K562 (cell line): ENCODE measurements around the gene CCDC159. TPM values are rescaled to one million over a fixed set of nuclear protein-coding genes. Genes with fewer than 3 reads are reported as not detected.

Source experiments
- ATAC-seq: fragments of 200-7000 bp; cut with Tn5 transposase; 3 replicates; pipeline ENCODE4 v1.9.1; 2020; ENCODE audit warnings: moderate library complexity
- BruUV-seq: library from RNA; stranded (reverse); fragments of 400-500 nt; replicated peaks from 2 replicates; lab custom pipeline; 2021; lab: Mats Ljungman, UMichigan
- CTCF ChIA-PET: fragments of 300-600 bp; formaldehyde crosslinking; extraction: SDS; loops from one replicate; lab custom pipeline; 2021; ENCODE audit warnings: low intra/inter-chr PET ratio; lab: Yijun Ruan, JAX
- POLR2A ChIA-PET: fragments of 300-600, 350-650 bp; sonication (Branson Sonifier 250); formaldehyde crosslinking; extraction: SDS; loops from one replicate; lab custom pipeline; 2021; ENCODE audit warnings: antibody characterized with exemption, inconsistent platforms; lab: Yijun Ruan, JAX
- DNase-seq, 4 experiments: peaks; one replicate each; pipeline versions ENCODE4 v3.0.0 to v3.0.0-alpha.2; 2011 to 2018; ENCODE audit warnings: low spot score in 3 of 4, mixed read lengths in 3 of 4; ENCODE audit errors: extremely low read depth in 1 of 4
- FAIRE-seq: peaks from 2 replicates; lab custom pipeline; 2011; peaks lifted over from hg19 to GRCh38; lab: Jason Lieb, UNC
- H2AFZ ChIP-seq: 2 replicates; pipeline ENCODE4 v1.6.0; 2011; ENCODE audit warnings: low read depth, low read length, control low read depth, inconsistent platforms
- H3K27ac ChIP-seq: fragments of 200-600 bp; 3 replicates; pipeline ENCODE4 v1.8.0; 2011; ENCODE audit warnings: low read depth, mild to moderate bottlenecking, control low read depth, inconsistent platforms, low read length, moderate library complexity, mixed read lengths; ENCODE audit errors: extremely low read depth
- H3K27me3 ChIP-seq, 2 experiments: fragments of 300-600 bp in 1 of 2; 2 replicates in 1 of 2; 3 replicates in 1 of 2; pipeline versions ENCODE4 v1.6.0 to v1.8.0; 2011; ENCODE audit warnings: inconsistent platforms in 2 of 2, low read length in 2 of 2, mild to moderate bottlenecking in 1 of 2, mixed read lengths in 1 of 2, moderate library complexity in 1 of 2; ENCODE audit not compliant: control insufficient read depth in 2 of 2, insufficient read depth in 2 of 2
- H3K36me3 ChIP-seq: fragments of 300-600 bp; 3 replicates; pipeline ENCODE4 v1.8.0; 2011; ENCODE audit warnings: mild to moderate bottlenecking, low read length, inconsistent platforms; ENCODE audit not compliant: control insufficient read depth, insufficient read depth
- H3K4me1 ChIP-seq, 2 experiments: fragments of 200-600 bp in 1 of 2; replicated peaks in 1 of 2; 2 replicates in 1 of 2; 3 replicates in 1 of 2; pipeline versions ENCODE4 v1.5.1 to v1.8.0; 2011; ENCODE audit warnings: inconsistent platforms in 2 of 2, low read length in 2 of 2, mild to moderate bottlenecking in 1 of 2, mixed read lengths in 1 of 2, moderate library complexity in 1 of 2; ENCODE audit not compliant: control insufficient read depth in 2 of 2, insufficient read depth in 2 of 2
- H3K4me2 ChIP-seq: 2 replicates; pipeline ENCODE4 v1.6.1; 2011; ENCODE audit warnings: low read length, control low read depth, inconsistent platforms, mixed read lengths; ENCODE audit not compliant: insufficient read depth
- H3K4me3 ChIP-seq: fragments of 200-600 bp; sonication (generic), shearing (Covaris generic); 2 replicates; pipeline ENCODE4 v1.5.1; 2016; ENCODE audit warnings: control low read depth, inconsistent platforms
- H3K79me2 ChIP-seq: fragments of 200-600 bp; 3 replicates; pipeline ENCODE4 v1.8.0; 2011; ENCODE audit warnings: low read length, inconsistent platforms; ENCODE audit not compliant: control insufficient read depth, insufficient read depth
- H3K9ac ChIP-seq, 2 experiments: 2 replicates each; pipeline versions ENCODE4 v1.6.0 to v1.6.1; 2011; ENCODE audit warnings: low read depth in 2 of 2, low read length in 2 of 2, control low read depth in 1 of 2, inconsistent platforms in 1 of 2, mild to moderate bottlenecking in 1 of 2, mixed read lengths in 1 of 2; ENCODE audit not compliant: insufficient read depth in 1 of 2
- H3K9me1 ChIP-seq: one replicate; pipeline ENCODE4 v1.6.0; 2011; ENCODE audit warnings: inconsistent platforms, mild to moderate bottlenecking, low read length, moderate library complexity; ENCODE audit not compliant: control insufficient read depth, insufficient read depth
- H3K9me3 ChIP-seq: replicated peaks from 2 replicates; pipeline ENCODE4 v1.5.1; 2011; ENCODE audit warnings: low read depth, low read length, inconsistent platforms; ENCODE audit not compliant: control insufficient read depth, insufficient read depth
- H4K20me1 ChIP-seq: replicated peaks from 2 replicates; pipeline ENCODE4 v1.6.1; 2011; ENCODE audit warnings: low read length, inconsistent platforms, mixed read lengths; ENCODE audit not compliant: control insufficient read depth, insufficient read depth
- ARID4B ChIP-seq: sonication (generic); formaldehyde crosslinking; IDR thresholded peaks from 2 replicates; pipeline ENCODE4 v1.8.0; 2022; ENCODE audit warnings: mild to moderate bottlenecking, missing genetic modification reagents
- HCFC1 ChIP-seq: IDR thresholded peaks from 2 replicates; pipeline ENCODE4 v1.6.1; 2012; ENCODE audit warnings: low read depth, low read length, improper control_type of control experiment
- KHSRP ChIP-seq: fragments of 450-650 bp; IDR thresholded peaks from 2 replicates; pipeline ENCODE4 v1.6.1; 2017
- NFE2 ChIP-seq: IDR thresholded peaks from 2 replicates; pipeline ENCODE4 v1.6.1; 2014; ENCODE audit warnings: antibody characterized with exemption, low read depth
- RAD51 ChIP-seq: fragments of 450-650 bp; IDR thresholded peaks from 2 replicates; pipeline ENCODE4 v1.7.1; 2016; ENCODE audit warnings: low read depth, mild to moderate bottlenecking, borderline replicate concordance
- RFX1 ChIP-seq: fragments of 450-650 bp; IDR thresholded peaks from 2 replicates; pipeline ENCODE4 v1.6.1; 2016; ENCODE audit warnings: mild to moderate bottlenecking, moderate library complexity
- RFX5 ChIP-seq: IDR thresholded peaks from 2 replicates; pipeline ENCODE4 v1.6.1; 2011; ENCODE audit warnings: low read depth, mild to moderate bottlenecking, improper control_type of control experiment, low read length
- THAP12 ChIP-seq: fragments of 250-450 bp; sonication (Bioruptor Pico); IDR thresholded peaks from 2 replicates; pipeline ENCODE4 v1.9.0; 2021; ENCODE audit warnings: mild to moderate bottlenecking, inconsistent platforms
- WGBS: fragments of 100-300 bp; shearing (Covaris generic); methylation state at CpG from one replicate; pipeline ENCODE4 v1.1.6; 2016; ENCODE audit warnings: low coverage, mixed read lengths; ENCODE audit not compliant: insufficient coverage; ENCODE audit errors: missing lambda C conversion rate; 5-methylcytosine and 5-hydroxymethylcytosine counted together
- in situ Hi-C: fragments of 300-500 bp; cut with MboI; formaldehyde crosslinking; loops from 4 replicates; pipeline ENCODE4 v1.15.0; 2018; ENCODE audit warnings: inconsistent platforms, mixed read lengths
- intact Hi-C: fragments of 100-400 bp; cut with micrococcal nuclease; formaldehyde crosslinking; loops from 2 replicates; pipeline ENCODE4 v1.14.2; 2022
- polyA plus RNA-seq, 8 experiments: library from polyadenylated mRNA; depleted of rRNA in 4 of 8; stranded (reverse) in 5 of 8; unstranded in 3 of 8; fragments of >200 nt; fragmentation: Nextera tagmentation in 2 of 8; fragmentation: Illumina TruSeq in 1 of 8; extraction: Ambion mirVana in 2 of 8; extraction: Trizol in 1 of 8; gene quantifications; 2 replicates each; pipeline versions ENCODE4 v1.2.1 to v1.2.3, GENCODE V29; 2011 to 2014; ENCODE audit warnings: inconsistent platforms in 1 of 8, missing spikeins in 1 of 8
- total RNA-seq, 7 experiments: library from RNA; depleted of rRNA in 6 of 7; stranded (reverse); fragments of >200 nt in 6 of 7; fragmentation: Illumina TruSeq in 2 of 7; extraction: Trizol in 2 of 7; gene quantifications; 2 replicates each; pipeline versions ENCODE4 v1.2.1 to v1.2.3, GENCODE V29; 2011 to 2021; ENCODE audit warnings: low replicate concordance in 1 of 7
- TF ChIP-seq, protein P1 (sequence below): fragments of 450-650 bp; formaldehyde crosslinking; IDR thresholded peaks from 2 replicates; pipeline ENCODE4 v1.4.0; 2020; ENCODE audit warnings: mild to moderate bottlenecking, moderate library complexity

Gene CCDC159
- total and polyA plus RNA-seq, 9 of the 15 experiments (the other 6 are each of a cell fraction or from before 2014, with no cell fraction given): 0.68 to 10.1 (median 4.7) TPM

DNA sequence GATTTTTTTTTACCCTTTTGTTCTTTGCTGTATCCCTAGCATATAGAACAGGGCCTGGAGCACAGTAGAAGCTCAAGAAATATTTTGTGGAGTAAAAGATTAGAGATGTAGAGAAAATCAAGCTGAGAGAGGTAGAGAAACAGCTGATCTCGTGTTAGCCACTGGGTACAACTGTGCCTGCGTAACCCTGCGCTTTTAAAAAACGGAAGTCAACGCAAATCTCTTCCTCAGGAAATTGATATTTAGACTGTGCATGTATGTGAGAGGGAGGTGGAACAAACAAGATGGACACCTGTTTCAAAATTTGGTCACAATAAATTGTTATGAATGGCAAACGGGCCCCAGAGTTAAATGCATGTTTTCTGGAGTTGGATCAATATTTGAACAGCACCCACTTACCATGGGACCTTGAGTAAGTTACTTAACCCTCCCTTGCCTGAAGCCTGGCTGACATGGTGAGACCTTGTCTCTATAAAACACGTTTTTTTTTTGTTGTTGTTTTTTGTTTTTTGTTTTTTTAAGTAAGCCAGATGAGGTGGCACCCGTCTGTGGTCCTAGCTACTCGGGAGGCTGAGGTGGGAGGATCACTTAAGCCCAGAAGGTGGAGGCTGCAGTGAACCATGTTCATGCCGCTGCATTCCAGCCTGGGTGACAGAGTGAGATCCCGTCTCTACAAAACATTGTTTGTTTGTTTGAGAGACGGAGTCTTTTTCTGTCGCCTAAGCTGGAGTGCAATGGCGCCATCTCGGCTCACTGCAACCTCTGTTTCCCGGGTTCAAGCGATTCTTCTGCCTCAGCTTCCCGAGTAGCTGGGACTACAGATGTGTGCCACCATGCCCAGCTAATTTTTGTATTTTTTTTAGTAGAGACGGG, 41.1 kb downstream of the CCDC159 start:
- no TSS peak for BruUV-seq
- no peak for FAIRE-seq
- CTCF ChIA-PET: no interaction called here
- no peak for TF ChIP-seq RAD51
- no peak for TF ChIP-seq THAP12 (CRISPR knock-in tag)
- TF ChIP-seq RFX1: no peak
- TF ChIP-seq NFE2: no peak
- no peak for TF ChIP-seq RFX5
- TF ChIP-seq KHSRP: no peak
- TF ChIP-seq HCFC1: no peak
- TF ChIP-seq, protein P1, sequence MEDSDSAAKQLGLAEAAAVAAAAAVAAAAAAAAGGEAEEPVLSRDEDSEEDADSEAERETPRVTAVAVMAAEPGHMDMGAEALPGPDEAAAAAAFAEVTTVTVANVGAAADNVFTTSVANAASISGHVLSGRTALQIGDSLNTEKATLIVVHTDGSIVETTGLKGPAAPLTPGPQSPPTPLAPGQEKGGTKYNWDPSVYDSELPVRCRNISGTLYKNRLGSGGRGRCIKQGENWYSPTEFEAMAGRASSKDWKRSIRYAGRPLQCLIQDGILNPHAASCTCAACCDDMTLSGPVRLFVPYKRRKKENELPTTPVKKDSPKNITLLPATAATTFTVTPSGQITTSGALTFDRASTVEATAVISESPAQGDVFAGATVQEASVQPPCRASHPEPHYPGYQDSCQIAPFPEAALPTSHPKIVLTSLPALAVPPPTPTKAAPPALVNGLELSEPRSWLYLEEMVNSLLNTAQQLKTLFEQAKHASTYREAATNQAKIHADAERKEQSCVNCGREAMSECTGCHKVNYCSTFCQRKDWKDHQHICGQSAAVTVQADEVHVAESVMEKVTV (CRISPR knock-in tag): no peak
- TF ChIP-seq ARID4B: no peak

More for the DNA sequence above, 41.1 kb downstream of the CCDC159 start:
- no peak overlapping the region for H3K27ac ChIP-seq
- H3K9me1 ChIP-seq: no peaks in the 10 kb centered on the region
- H3K36me3 ChIP-seq: no peaks in the 10 kb centered on the region
- H2AFZ ChIP-seq: 0 out of 2 replicates have a peak overlapping the region, but pooled peaks have one; percentile 22
- peaks cover 8% of the 10 kb centered on the region; the same call in 2 of the 3 replicates for H3K79me2 ChIP-seq
- POLR2A ChIA-PET: no interaction called here
- H4K20me1 ChIP-seq: no peaks in the 10 kb centered on the region
- intact Hi-C loops: no loop called here
- DNase-seq (no peak), ATAC-seq (no peak)
- WGBS: 71% methylated on average over 19 of the region's 19 CpGs
- in situ Hi-C loops: no loop called here
- no peak overlapping the region for H3K9ac ChIP-seq
- no peaks in the 10 kb centered on the region for H3K27me3 ChIP-seq
- peaks cover 8 to 27% of the 10 kb centered on the region in 2 experiments; a peak in 3 of 5 replicates for H3K4me1 ChIP-seq
- H3K4me3 ChIP-seq: no peak overlapping the region
- H3K9me3 ChIP-seq: peaks cover 3% of the 10 kb centered on the region; the same call in 1 of the 2 replicates
- no peak overlapping the region for H3K4me2 ChIP-seq
